Left hindlimb (tissue), 1 donor: Measurements from ENCODE around the gene IL1RL2.

Source experiments
- DNase-seq: peaks from one replicate; pipeline ENCODE4 v3.0.0-alpha.2; 2018

Gene IL1RL2

DNA sequence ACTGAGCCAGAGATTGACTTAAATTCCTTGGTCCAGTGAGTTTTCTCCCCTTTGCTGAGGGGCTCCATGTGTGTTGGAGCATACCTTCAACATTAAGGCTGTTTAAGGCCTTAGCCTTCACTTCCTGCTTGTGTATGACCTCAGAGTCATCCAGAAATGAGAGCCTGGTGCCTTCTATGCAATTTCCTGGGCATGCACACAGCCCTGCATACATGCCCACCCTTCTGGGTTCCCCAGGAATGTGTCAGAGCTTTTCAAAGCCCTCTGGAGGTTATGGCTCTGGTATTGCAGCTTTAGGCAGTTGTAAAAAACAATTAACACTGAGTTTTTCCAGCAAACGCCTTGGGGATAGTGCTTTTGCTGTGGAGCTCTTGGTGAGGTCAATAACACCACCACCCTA lies 27.5 kb upstream of the IL1RL2 start:
- no peak for DNase-seq

DNA sequence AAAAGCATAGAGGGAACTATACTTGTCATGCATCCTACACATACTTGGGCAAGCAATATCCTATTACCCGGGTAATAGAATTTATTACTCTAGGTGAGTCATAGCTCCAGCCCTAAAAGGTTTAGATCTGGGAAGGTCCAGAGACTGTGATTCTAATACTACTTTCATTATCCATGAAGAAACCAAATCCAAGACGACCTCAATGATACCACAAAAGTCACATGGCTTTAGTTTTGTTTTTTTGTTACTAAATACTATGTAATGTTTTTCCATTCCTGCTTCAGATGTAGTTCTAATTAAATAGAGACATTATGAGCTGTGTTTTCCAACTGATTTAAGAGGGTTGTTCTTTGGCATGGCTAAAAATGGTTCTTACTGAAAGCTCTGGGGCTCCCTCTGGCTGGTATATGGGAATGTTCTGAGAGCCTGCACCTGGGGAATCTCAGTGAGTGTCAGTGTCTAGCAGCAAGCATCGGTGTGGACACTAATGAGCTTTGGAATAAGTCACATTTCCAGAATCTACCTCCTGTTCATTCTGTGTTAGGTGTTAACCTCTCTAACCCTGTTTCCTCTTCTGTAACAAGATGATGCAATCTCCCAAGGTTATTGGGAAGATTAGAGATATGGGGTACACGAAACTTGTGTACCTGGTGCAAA lies 20.5 kb upstream of the IL1RL2 start:
- no peak for DNase-seq

DNA sequence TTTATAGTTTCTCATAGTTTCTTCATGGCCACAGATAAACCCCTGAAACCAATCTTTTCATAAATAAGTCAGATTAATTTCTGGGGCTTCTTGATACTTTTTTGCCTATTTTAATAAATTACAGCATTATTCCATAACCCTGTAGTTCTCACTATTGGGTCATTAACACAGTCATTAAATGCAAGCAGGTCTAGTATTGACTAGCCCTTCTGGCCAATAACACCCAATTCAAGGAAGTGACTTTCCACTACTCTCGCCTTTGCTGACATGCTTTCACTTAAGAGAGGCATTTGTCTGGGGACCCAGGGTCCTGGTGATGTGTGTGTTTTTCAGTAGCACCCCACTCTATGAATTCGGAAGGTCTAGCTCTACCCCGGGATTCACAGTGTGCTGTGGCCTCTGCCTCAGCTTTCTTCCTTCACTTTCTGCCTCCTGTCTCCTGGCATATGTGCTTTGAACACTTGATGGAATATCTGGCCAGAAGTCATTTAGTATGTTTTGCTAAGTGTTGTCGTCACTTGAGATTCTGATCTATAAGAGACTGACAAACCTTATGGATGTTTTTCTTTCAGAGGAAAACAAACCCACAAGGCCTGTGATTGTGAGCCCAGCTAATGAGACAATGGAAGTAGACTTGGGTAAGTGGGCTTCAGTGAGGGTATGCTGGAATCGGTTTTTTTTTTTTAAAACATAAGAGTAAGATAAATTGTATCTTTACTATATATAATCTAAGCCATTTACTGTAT lies 18.6 kb upstream of the IL1RL2 start:
- no peak for DNase-seq

DNA sequence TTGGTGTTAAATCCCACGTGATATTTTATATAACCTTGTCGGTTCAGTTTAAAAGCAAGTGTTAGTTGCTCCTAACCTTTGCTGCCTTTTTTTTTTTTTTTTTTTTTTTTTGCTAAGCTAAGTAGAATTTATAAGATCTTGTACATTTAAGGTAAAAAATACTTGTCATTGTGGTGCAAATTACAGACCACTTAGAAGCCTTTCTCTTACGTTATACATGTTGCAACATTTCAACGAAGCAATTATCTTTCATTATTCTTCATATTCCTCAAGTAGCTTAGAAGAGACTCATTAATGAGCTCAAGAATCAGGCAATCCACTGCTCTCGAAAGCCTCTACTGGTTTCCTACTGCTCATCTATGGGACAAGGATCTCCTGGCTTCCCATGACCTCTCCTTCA lies 14.9 kb upstream of the IL1RL2 start:
- DNase-seq = no peak

DNA sequence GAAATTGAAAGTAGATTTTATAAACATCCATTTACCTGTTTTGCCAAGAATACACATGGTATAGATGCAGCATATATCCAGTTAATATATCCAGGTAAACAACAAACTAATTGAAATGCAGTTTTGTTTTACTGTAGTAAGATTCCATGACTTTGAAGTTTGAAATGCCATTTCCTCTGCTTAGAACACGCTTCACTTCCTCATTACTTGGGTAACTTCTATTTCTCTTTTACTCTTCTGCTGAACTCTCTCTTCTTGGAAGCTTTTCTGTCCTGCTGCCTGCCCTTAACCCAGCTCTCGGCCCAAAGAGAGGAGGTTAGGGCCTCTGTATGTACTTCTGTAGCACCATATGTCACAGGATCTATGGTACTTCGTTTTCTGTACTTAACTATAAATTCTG lies 14.1 kb upstream of the IL1RL2 start:
- no peak for DNase-seq

DNA sequence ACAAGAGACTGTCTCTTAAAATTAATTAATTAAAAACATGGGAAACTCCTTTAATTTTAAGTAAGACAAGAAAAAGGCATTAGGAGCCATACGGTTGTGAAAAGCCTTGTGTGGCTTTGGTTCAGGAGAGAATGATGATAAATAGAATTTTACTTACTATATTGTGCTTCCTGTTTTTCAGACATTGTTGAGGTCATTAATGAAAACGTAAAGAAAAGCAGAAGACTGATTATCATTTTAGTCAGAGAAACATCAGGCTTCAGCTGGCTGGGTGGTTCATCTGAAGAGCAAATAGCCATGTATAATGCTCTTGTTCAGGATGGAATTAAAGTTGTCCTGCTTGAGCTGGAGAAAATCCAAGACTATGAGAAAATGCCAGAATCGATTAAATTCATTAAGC lies 10.7 kb upstream of the IL1RL2 start:
- no peak for DNase-seq

DNA sequence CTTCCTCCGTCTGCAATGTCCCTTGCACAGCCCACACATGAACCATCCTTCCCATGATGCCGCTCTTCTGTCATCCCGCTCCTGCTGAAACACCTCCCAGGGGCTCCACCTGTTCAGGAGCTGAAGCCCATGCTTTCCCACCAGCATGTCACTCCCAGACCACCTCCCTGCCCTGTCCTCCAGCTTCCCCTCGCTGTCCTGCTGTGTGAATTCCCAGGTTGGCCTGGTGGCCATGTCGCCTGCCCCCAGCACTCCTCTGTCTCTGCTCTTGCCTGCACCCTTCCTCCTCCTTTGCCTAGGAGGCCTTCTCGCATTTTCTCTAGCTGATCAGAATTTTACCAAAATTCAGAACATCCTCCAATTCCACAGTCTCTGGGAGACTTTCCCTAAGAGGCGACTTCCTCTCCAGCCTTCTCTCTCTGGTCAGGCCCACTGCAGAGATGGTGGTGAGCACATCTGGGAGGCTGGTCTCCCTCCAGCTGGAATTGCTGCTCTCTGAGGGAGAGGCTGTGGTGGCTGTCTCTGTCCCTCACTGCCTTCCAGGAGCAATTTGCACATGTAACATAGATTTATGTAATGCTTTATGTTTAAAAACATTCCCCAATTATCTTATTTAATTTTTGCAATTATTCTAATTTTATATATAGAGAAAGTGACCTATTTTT lies 8.9 kb upstream of the IL1RL2 start:
- no peak for DNase-seq

DNA sequence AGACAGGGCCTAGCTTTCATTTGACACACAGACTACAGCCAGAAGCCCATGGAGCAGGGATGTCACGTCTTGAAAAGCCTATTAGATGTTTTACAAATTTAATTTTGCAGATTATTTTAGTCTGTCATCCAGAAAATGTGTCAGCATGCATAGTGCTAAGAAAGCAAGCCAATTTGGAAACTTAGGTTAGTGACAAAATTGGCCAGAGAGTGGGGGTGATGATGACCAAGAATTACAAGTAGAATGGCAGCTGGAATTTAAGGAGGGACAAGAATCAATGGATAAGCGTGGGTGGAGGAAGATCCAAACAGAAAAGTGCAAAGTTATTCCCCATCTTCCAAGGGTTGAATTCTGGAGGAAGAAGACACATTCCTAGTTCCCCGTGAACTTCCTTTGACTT lies 7.8 kb upstream of the IL1RL2 start:
- DNase-seq = no peak

DNA sequence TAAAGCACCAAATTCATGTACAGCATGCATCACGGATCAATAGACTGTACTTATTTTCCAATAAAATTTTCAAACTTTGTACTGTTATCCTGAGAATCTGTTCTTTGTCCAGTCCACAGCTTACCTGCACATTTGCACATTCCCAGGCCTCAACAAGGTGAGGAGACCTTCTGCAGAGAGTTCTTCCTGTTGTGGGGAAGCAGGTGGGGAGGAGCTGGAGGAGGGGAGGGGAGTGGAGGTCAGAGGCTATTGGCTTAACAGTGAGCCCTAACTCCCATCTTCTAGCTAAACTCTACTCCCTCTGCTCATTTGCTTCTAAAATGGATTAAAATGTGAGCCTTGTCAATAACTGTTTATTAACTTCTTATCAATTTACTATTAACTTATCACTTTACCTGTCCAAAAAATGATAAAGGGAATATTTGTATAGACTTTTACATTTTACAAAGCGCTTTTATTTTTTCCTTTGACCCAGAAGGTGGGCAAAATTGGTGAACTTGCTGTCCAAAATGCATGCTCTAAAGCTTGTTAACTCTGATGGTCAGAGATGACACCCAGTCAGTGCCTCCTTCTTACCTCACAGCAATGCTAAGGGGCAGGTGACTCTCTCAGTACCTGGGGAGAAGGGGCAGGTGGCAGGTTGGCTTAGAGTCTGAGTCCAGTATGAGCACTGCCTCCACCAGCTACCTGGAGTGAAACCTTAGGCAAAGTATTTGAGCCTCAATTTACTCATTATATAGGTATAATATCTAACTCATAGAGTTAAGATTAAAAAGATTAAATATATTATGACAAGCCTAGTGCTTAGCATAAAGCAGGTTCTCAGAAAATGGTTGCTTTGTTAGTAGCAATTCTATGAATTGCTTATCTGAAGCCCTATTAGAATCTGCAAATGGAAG lies 6.8 kb upstream of the IL1RL2 start:
- DNase-seq = no peak

DNA sequence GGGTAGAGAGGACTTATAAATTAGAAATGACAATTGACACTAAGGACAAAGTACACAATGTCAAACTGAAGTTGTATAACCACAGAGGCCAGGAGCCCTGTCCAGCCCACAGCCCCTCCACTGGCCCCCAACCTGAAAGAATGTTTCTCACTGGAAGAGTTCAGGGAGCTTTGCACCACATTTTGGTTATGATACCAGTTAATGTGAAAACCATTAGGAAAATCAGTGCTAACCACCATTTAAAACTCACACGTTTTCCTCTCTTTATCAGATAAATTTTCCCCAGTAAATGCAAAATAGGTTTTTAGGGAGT lies 6.2 kb upstream of the IL1RL2 start:
- no peak for DNase-seq

DNA sequence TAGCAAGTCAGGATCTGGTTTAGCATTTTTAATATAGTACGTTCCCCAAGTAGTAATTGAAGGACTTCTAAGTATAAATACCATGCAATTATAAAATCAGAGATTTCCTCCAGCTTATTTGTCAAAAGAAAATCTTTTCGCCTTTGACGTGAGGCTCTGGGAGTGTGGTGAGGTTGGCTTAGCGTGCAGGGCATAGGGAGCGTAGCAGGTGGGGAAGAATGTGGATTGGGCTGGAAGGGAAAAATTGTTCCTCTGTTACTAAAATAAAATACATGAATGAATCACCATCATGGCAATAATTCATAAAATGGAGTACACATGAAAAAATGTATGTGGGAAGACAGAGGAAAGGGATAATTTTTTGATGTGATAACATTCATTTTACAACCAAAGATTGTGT lies 5.4 kb upstream of the IL1RL2 start:
- DNase-seq = no peak

DNA sequence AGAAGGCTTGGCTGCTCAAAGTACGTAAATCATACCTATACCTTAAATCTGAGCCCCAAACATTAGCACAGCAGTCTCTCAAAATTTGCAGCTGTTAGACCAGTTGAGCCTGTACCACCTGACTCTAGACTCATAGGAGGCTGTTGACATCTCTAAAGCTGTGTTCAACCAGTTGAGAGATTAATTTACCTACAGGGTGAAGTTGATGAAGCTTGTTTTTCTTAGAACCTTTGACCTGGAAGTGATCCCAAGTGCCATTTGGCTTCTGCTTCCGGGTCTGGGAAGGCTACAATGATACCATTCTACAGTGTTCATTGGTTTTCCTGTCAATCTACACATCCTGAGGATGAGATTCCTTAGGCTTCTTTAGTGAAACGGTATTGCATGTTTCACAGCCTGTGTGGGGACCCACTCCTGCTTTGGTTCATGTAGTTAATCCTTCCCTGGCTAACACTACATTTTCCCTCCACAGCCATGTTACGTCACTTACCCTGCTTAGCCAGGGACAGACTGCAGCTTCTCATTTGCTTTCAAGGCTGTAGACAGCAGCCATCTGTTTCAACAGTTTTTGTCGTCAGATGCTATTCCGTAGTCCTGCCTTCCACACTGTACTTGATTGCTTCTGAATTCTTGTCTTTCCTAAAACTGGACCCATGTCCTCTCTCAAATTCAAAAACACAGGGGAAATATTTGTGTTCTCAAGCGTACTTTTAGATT lies 4.7 kb upstream of the IL1RL2 start:
- DNase-seq = peak; percentile 45

DNA sequence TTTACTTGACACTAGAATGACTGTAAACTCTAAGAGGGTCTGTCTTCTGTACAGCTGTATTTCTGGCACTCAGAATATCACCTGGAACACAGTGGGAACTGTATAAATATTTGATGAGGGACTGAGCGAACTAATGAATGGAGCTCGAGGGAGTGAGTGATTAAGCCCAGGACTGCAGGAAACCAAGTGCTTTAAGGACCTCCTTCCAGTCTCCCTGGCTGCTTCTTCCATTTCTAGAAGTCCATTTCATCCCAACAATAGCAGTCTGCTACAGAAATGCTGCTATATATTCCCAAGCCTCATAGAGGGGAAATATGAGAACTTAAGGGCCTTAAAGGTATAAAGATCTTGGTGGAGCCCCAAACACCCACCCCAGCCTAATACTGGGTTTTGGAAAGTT lies 2.8 kb upstream of the IL1RL2 start:
- DNase-seq = no peak

DNA sequence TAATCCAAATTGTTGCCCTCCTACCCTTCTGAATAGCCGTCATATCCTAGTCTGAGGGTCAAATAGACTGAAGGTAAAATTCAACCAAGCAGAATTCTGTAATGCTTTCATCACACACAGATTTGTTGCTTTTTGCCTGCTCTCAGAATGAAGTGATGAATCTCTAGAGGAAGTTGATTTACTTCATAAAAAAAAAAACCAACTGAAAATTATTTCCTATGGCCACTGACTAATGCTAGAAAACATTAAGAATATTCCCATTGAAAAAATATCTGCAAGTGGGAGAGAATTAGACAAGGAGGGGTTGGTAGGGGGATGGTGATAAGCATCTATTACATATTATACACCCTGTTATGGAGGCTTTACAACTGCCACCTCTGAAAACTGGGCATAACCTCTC lies 2.3 kb upstream of the IL1RL2 start:
- DNase-seq = no peak

DNA sequence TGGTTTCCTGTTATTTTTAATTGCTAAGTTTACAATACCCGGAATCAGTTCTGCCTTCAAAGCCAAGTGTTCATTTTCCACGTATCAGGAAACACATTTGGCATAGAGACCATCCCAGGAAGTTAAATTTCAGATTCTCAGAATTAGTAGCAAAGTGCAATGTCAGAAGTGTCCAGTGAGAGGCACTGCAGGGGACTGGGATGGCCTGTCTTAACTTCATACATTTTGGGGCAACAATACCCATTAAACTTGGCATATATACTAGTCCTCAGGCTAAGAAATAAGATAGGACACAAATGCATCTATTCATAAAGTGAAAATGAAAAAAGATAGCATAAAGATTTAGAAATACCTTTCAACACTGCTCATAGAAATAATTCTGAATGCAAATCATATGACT lies 1.5 kb upstream of the IL1RL2 start:
- no peak for DNase-seq

DNA sequence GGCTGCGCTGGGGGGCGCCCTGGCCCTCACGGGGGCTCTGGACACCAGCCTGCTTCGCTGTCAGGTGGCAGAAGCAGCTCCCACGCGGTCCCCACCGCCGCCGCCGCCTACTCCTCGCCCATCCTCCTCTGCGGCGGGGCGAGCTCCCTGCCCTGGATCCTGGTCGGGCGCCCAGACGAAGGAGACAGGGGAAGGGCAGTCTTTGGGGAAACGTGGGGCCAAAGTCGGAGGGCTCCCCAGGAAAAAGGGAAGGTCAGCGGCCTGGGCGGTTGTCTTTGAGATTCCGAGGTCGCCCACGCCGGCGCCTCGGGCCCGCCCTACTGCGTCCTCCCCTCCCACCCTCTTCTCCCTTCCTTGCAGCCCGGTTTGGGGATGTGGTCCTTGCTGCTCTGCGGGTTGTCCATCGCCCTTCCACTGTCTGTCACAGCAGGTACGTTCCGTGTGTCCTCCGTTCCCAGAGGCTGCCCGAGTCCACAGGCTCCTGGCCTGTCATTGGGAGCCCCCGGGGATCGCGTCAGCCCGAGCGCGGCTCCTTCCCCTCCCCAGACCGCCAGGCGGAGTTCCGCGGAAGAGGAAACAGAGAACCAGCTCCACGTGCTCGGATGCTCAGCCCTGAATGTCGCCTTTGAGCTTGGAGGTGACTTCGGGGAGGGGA lies 800 bp downstream of the IL1RL2 start:
- DNase-seq = peak; percentile 71

DNA sequence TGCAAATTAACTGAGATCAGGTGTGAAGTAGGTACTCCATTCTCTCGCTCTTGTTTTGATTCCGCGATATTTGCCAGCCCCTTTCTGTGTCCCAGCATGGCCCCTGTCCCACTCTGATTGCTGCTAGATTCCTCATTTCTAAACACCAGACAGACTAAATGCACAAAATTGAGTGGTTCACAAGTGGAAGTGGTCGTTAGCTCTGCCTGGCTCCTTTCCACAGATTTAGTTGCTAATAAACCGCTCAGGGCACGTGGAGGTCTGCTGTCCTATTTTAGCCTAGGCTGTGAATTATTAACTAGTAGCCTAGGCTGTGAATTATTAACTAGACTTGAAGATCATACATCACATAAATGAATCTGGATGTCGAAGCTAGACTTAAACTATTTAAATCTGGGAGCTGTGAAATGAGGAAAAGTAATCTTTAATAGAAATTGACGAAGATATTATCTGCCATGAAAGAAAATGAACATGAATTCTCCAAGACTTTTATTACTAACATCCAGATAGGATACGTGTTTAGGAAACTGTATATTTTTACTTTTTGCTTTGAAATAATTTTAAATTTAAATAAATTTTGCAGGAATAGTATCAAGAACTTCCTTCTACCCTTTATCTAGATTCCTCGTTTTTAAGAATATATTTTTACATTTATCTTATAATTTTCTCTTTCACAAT lies 3.7 kb downstream of the IL1RL2 start:
- no peak for DNase-seq

DNA sequence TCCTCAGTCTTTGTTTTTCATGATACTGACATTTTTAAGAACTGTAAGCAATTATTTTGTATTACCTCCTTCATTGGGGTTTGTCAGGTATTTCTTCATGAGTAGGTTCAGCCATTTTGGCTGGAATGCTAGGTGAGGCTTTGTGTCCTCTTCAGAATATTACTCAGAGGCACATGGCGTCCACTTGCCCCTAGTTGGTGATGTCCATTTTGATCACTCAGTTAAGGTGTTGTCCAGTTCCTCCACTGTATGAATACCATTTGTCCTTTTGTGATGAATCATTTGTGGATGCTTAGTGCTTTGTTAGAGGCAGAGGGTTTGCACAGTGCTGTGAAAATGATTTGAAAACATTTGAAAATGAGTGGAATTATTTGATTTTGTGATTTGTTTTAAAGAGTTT lies 4.7 kb downstream of the IL1RL2 start:
- DNase-seq = no peak

DNA sequence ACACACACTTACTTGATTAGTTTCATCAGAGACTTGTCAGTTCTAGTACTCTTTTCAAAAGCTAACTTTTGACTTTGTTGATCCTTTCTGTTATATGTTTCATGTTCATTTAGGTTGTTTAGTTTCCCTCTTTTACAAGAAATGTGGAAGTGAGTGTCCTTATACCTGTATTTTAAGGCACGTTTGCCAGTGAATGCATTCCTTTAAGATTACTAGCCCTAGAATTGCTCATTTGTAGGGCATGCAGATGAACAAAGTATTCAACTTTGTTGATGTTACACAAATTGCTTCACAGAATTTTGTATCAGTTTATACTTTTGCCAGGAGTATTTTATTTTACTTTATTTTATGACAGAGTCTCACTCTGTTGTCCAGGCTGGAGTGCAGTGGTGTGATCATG lies 6.3 kb downstream of the IL1RL2 start:
- no peak for DNase-seq

DNA sequence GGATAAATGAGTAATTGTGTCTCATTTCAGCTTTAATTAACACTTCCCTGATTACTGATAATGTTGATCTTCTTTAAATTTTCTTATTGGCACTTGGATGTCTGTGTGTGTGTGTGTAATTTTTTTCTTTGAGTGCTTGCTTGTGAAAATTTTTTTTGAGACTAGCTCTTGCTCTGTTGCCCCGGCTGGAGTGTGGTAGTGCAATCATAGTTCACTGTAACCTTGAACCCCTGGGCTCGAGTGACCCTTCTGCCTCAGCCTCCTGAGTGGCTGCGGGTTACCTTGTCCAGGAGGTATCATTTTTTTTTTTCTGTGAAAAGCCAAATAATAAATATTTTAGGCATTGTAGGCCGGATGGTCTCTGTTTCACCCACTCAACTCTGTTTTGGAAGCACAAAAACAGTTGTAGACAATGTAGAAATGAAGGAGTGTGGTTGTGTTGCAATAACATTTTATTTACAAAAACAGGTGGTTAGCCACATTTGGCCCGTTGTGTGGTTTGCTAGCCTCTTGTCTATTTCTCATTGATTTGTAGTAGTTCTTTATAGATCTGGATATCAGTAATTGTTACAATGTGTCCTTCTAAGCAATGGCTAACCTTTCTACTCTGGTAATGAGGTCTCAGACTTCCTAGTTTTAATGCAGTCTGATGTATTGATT lies 7.9 kb downstream of the IL1RL2 start:
- no peak for DNase-seq
